Osteoblast (primary cell): ENCODE results near the gene VSTM2B. TPM values are rescaled to one million over a fixed set of nuclear protein-coding genes. Genes with fewer than 3 reads are reported as not detected.

ENCODE experiments used
- DNase-seq: peaks from one replicate; pipeline ENCODE4 v3.0.0; 2011; ENCODE audit warnings: low spot score, mixed read lengths; ENCODE audit not compliant: insufficient read length; ENCODE audit errors: missing footprints
- H2AFZ ChIP-seq: 2 replicates; pipeline ENCODE4 v1.6.0; 2011; ENCODE audit warnings: mild to moderate bottlenecking, low read length
- H3K27ac ChIP-seq: 2 replicates; pipeline ENCODE4 v1.5.1; 2011; ENCODE audit warnings: mild to moderate bottlenecking, low read depth, low read length, moderate library complexity
- H3K27me3 ChIP-seq: 2 replicates; pipeline ENCODE4 v1.6.0; 2012; ENCODE audit warnings: mild to moderate bottlenecking, control low read depth, inconsistent platforms, low read length, moderate library complexity; ENCODE audit not compliant: insufficient read depth
- H3K36me3 ChIP-seq: 2 replicates; pipeline ENCODE4 v1.5.1; 2011; ENCODE audit warnings: mild to moderate bottlenecking, low read length, control low read depth, moderate library complexity; ENCODE audit not compliant: insufficient read depth
- H3K4me1 ChIP-seq: 2 replicates; pipeline ENCODE4 v1.5.1; 2011; ENCODE audit warnings: mild to moderate bottlenecking, low read length, control low read depth, moderate library complexity; ENCODE audit not compliant: insufficient read depth
- H3K4me2 ChIP-seq: 2 replicates; pipeline ENCODE4 v1.6.0; 2011; ENCODE audit warnings: mild to moderate bottlenecking, low read length; ENCODE audit not compliant: insufficient read depth
- H3K4me3 ChIP-seq: fragments of 200-600 bp; sonication (generic); 3 replicates; pipeline ENCODE4 v1.5.1; 2012; ENCODE audit warnings: mild to moderate bottlenecking, low read length, inconsistent platforms; ENCODE audit not compliant: insufficient read depth
- H3K79me2 ChIP-seq: 2 replicates; pipeline ENCODE4 v1.6.0; 2012; ENCODE audit warnings: mild to moderate bottlenecking, low read length, control low read depth, inconsistent platforms; ENCODE audit not compliant: insufficient read depth
- H3K9me3 ChIP-seq: 2 replicates; pipeline ENCODE4 v1.5.1; 2011; ENCODE audit warnings: low read depth, low read length, control low read depth
- H4K20me1 ChIP-seq: 2 replicates; pipeline ENCODE4 v1.6.0; 2012; ENCODE audit warnings: mild to moderate bottlenecking, low read length, control low read depth; ENCODE audit not compliant: insufficient read depth
- total RNA-seq: library from RNA; depleted of rRNA; stranded (reverse); fragments of >200 nt; gene quantifications from 2 replicates; pipeline ENCODE4 v1.2.3, GENCODE V29; 2012
- TF ChIP-seq, protein P1 (sequence below): IDR thresholded peaks from 2 replicates; pipeline ENCODE4 v1.5.1; 2011; ENCODE audit warnings: mild to moderate bottlenecking, low read depth, low read length, moderate library complexity; ENCODE audit errors: extremely low read depth

The VSTM2B gene
- total RNA-seq, 1 donor: not detected

DNA sequence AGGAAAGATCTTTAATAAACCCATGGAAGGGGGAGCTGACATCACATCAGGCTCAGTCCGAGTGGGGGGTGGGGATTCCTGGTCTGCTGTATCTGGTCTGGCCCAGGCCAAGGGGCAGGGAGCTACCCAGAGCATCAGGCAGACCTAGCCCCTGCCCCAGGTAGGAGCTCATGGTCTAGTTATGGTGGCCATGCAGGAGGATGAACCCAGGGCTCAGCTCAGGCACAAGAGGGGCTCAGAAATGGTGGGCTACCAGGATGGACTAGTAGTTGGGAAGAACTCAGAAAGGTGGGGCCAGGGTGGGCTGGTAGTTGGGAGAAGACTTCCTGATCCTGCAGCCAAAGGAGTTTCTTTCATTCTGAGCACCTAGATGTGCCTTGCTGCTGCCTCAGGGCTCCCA, 14.3 kb downstream of the VSTM2B start:
- H3K27ac ChIP-seq: no peak overlapping the region
- no peaks in the 10 kb centered on the region for H3K27me3 ChIP-seq
- H4K20me1 ChIP-seq: no peaks in the 10 kb centered on the region
- H3K79me2 ChIP-seq: no peaks in the 10 kb centered on the region
- no peak overlapping the region for H3K4me3 ChIP-seq
- H3K9me3 ChIP-seq: no peaks in the 10 kb centered on the region
- no peaks in the 10 kb centered on the region for H3K4me1 ChIP-seq
- DNase-seq: peak; percentile 68
- no peak overlapping the region for H2AFZ ChIP-seq
- TF ChIP-seq, protein P1, sequence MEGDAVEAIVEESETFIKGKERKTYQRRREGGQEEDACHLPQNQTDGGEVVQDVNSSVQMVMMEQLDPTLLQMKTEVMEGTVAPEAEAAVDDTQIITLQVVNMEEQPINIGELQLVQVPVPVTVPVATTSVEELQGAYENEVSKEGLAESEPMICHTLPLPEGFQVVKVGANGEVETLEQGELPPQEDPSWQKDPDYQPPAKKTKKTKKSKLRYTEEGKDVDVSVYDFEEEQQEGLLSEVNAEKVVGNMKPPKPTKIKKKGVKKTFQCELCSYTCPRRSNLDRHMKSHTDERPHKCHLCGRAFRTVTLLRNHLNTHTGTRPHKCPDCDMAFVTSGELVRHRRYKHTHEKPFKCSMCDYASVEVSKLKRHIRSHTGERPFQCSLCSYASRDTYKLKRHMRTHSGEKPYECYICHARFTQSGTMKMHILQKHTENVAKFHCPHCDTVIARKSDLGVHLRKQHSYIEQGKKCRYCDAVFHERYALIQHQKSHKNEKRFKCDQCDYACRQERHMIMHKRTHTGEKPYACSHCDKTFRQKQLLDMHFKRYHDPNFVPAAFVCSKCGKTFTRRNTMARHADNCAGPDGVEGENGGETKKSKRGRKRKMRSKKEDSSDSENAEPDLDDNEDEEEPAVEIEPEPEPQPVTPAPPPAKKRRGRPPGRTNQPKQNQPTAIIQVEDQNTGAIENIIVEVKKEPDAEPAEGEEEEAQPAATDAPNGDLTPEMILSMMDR: no peak
- no peak overlapping the region for H3K4me2 ChIP-seq
- no peaks in the 10 kb centered on the region for H3K36me3 ChIP-seq

DNA sequence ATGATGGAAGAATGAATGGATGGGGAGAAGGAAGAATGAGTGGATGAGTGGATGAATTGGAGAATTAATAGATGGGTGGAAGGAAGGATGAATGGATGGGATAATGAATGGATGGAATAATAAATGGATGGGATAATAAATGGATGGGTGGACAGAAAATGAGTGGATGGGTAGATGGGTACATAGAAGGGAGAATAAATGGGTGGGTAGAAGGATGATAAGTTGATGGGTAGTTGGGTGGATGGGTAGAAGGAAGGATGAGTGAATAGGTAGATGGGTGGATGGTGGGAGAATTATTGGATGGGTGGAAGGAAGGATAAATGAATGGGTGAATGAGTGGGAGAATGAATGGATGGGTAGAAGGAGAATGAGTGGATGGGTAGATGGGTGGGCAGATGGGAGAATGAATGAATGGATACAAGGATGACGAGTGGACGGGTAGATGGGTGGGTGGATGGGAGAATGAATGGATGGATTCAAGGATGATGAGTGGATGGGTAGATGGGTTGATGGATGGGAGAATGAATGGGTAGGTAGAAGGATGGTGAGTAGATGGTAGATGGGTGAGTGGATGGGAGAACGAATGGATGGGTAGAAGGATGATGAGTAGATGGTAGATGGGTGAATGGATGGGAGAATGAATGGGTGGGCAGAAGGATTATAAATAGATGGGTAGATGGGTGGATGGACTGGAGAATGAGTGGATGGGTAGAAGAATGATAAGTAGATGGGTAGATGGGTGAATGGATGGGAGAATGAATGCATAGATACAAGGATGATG, 15.9 kb downstream of the VSTM2B start:
- H3K36me3 ChIP-seq: no peaks in the 10 kb centered on the region
- H3K4me2 ChIP-seq: no peak overlapping the region
- no peaks in the 10 kb centered on the region for H4K20me1 ChIP-seq
- DNase-seq: no peak
- H3K4me3 ChIP-seq: no peak overlapping the region
- no peak overlapping the region for H2AFZ ChIP-seq
- H3K4me1 ChIP-seq: no peaks in the 10 kb centered on the region
- H3K9me3 ChIP-seq: no peaks in the 10 kb centered on the region
- TF ChIP-seq, protein P1: no peak
- no peak overlapping the region for H3K27ac ChIP-seq
- no peaks in the 10 kb centered on the region for H3K27me3 ChIP-seq
- no peaks in the 10 kb centered on the region for H3K79me2 ChIP-seq

DNA sequence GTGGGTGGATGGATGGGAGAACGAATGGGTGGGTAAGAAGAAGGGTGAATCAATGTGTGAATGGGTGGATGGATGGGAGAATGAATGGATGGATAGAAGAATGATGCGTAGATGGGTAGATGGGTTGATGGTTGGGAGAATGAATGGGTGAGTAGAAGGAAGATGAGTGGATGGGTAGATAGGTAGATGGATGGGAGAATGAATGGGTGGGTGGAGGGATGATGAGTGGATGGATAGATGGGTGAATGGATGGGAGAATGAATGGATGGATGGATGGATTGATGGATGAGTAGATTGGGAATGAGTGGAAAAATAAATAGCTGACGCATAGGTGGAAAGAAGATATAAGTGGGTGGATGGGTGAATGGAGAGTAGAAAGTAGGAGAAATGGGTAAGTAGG, 16.5 kb downstream of the VSTM2B start:
- no peaks in the 10 kb centered on the region for H3K4me1 ChIP-seq
- H3K4me3 ChIP-seq: no peak overlapping the region
- H3K4me2 ChIP-seq: no peak overlapping the region
- no peak for DNase-seq
- TF ChIP-seq, protein P1: no peak
- H3K79me2 ChIP-seq: no peaks in the 10 kb centered on the region
- H3K27ac ChIP-seq: no peak overlapping the region
- H4K20me1 ChIP-seq: no peaks in the 10 kb centered on the region
- no peaks in the 10 kb centered on the region for H3K27me3 ChIP-seq
- H3K9me3 ChIP-seq: no peaks in the 10 kb centered on the region
- H2AFZ ChIP-seq: no peak overlapping the region
- H3K36me3 ChIP-seq: no peaks in the 10 kb centered on the region

DNA sequence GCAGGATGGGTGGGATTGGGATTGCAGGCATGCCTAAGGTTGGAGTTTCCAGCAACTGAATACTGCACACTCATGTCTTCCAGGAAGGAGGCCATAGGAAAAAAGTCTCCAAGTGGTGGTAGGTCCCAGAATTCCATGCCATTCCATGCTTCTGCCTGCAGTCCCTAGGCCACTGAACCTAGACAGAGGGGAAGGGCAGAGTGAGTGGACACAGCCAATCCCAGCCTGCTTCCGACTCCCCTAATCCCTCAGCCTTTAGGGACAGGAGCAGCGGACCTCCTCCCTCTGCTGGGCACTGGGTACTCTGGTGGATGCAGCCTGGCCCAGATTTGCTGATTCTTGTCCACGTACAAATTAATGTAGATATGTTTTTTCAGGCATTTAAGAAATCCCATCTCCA, 17.0 kb downstream of the VSTM2B start:
- Histone ChIP-seq H3K27me3 (no peaks in the 10 kb centered on the region), H4K20me1 (no peaks in the 10 kb centered on the region), H3K27ac (no peak overlapping the region), H3K36me3 (no peaks in the 10 kb centered on the region), H3K9me3 (no peaks in the 10 kb centered on the region), H3K4me1 (no peaks in the 10 kb centered on the region), H2AFZ (no peak overlapping the region), H3K4me3 (no peak overlapping the region), H3K79me2 (no peaks in the 10 kb centered on the region), H3K4me2 (no peak overlapping the region)
- no peak for DNase-seq
- TF ChIP-seq, protein P1: no peak
